Endothelial cell of umbilical vein (primary cell): Measurements from ENCODE around the gene MICA. TPM values are rescaled to one million over a fixed set of nuclear protein-coding genes. Genes with fewer than 3 reads are reported as not detected.

Source experiments
- BruUV-seq: library from RNA; stranded (reverse); fragments of 400-500 nt; replicated peaks from 2 replicates; lab custom pipeline; 2021; lab: Mats Ljungman, UMichigan
- CTCF ChIA-PET: fragments of 300-600, 350-600 bp; sonication (Branson Sonifier 250); formaldehyde crosslinking; loops from one replicate; lab custom pipeline; 2021; ENCODE audit warnings: antibody characterized with exemption, inconsistent platforms; lab: Charles Lee
- POLR2A ChIA-PET: fragments of 300-600, 350-600 bp; sonication (Branson Sonifier 250); formaldehyde crosslinking; loops from one replicate; lab custom pipeline; 2021; ENCODE audit warnings: antibody characterized with exemption, inconsistent platforms; lab: Charles Lee
- DNase-seq: peaks from one replicate; pipeline ENCODE4 v3.0.0-alpha.2; 2011; ENCODE audit warnings: low read depth, low spot score
- FAIRE-seq: peaks from 2 replicates; lab custom pipeline; 2011; peaks lifted over from hg19 to GRCh38; lab: Jason Lieb, UNC
- H2AFZ ChIP-seq: 2 replicates; pipeline ENCODE4 v1.6.0; 2012; ENCODE audit warnings: low read depth, low read length, control low read depth, inconsistent platforms
- H3K27ac ChIP-seq: 2 replicates; pipeline ENCODE4 v1.5.1; 2011; ENCODE audit warnings: low read depth, mild to moderate bottlenecking, control low read depth, low read length, moderate library complexity; ENCODE audit not compliant: insufficient read depth
- H3K27me3 ChIP-seq, 2 experiments: 2 replicates each; pipeline versions ENCODE4 v1.6.0 to v1.6.1; 2011; ENCODE audit warnings: low read length in 2 of 2, mixed read lengths in 1 of 2; ENCODE audit not compliant: control insufficient read depth in 2 of 2, insufficient read depth in 2 of 2
- H3K36me3 ChIP-seq, 2 experiments: 2 replicates in 1 of 2; 3 replicates in 1 of 2; pipeline ENCODE4 v1.5.1; 2011; ENCODE audit warnings: low read length in 2 of 2, mild to moderate bottlenecking in 1 of 2, moderate library complexity in 1 of 2; ENCODE audit not compliant: control insufficient read depth in 2 of 2, insufficient read depth in 2 of 2; ENCODE audit errors: extremely low read depth in 1 of 2
- H3K4me1 ChIP-seq: 3 replicates; pipeline ENCODE4 v1.5.1; 2011; ENCODE audit warnings: mild to moderate bottlenecking, low read length; ENCODE audit not compliant: control insufficient read depth, insufficient read depth; ENCODE audit errors: extremely low read depth
- H3K4me2 ChIP-seq: 2 replicates; pipeline ENCODE4 v1.6.1; 2011; ENCODE audit warnings: low read length, control low read depth, mixed read lengths; ENCODE audit not compliant: insufficient read depth
- H3K4me3 ChIP-seq, 3 experiments: fragments of 200-600 bp in 1 of 3; sonication (generic), shearing (Covaris generic) in 1 of 3; replicated peaks in 1 of 3; 2 replicates each; pipeline ENCODE4 v1.5.1; 2011 to 2016; ENCODE audit warnings: control low read depth in 3 of 3, low read length in 3 of 3, mild to moderate bottlenecking in 2 of 3, inconsistent platforms in 1 of 3, low read depth in 1 of 3, moderate library complexity in 1 of 3; ENCODE audit not compliant: insufficient read depth in 1 of 3
- H3K79me2 ChIP-seq: 2 replicates; pipeline ENCODE4 v1.6.0; 2012; ENCODE audit warnings: low read length, inconsistent platforms; ENCODE audit not compliant: control insufficient read depth, insufficient read depth
- H3K9ac ChIP-seq: replicated peaks from 2 replicates; pipeline ENCODE3; 2011; ENCODE audit warnings: low read length, control low read depth; ENCODE audit not compliant: insufficient read depth; ENCODE audit errors: extremely low read depth
- H3K9me1 ChIP-seq: replicated peaks from 3 replicates; pipeline ENCODE4 v1.6.0; 2011; ENCODE audit warnings: mild to moderate bottlenecking, low read length; ENCODE audit not compliant: control insufficient read depth, insufficient read depth; ENCODE audit errors: extremely low read depth
- H3K9me3 ChIP-seq: replicated peaks from 2 replicates; pipeline ENCODE4 v1.5.1; 2012; ENCODE audit warnings: low read length, inconsistent platforms; ENCODE audit not compliant: control insufficient read depth, insufficient read depth
- H4K20me1 ChIP-seq: replicated peaks from 2 replicates; pipeline ENCODE3; 2011; ENCODE audit warnings: mild to moderate bottlenecking, low read length; ENCODE audit not compliant: control insufficient read depth, insufficient read depth; ENCODE audit errors: extremely low read depth
- CTCF ChIP-seq, 2 donors: IDR thresholded peaks; 1 replicate in 1 of 2; 2 replicates in 1 of 2; pipeline ENCODE4 v1.5.1; 2011; ENCODE audit warnings: low read length in 2 of 2, mild to moderate bottlenecking in 2 of 2, moderate library complexity in 2 of 2, control low read depth in 1 of 2, inconsistent platforms in 1 of 2, low read depth in 1 of 2; ENCODE audit not compliant: insufficient read depth in 1 of 2; ENCODE audit errors: extremely low read depth in 1 of 2
- GATA2 ChIP-seq: IDR thresholded peaks from 2 replicates; pipeline ENCODE4 v1.7.0; 2011; ENCODE audit warnings: low read depth, mild to moderate bottlenecking, moderate library complexity, mixed read lengths, low read length; ENCODE audit not compliant: insufficient read length, insufficient read depth
- JUN ChIP-seq: IDR thresholded peaks from 2 replicates; pipeline ENCODE4 v1.6.1; 2011; ENCODE audit warnings: borderline replicate concordance, low read depth; ENCODE audit not compliant: insufficient read length, insufficient read depth
- MAX ChIP-seq: IDR thresholded peaks from 2 replicates; pipeline ENCODE4 v1.6.1; 2011; ENCODE audit not compliant: insufficient read depth, insufficient read length
- POLR2AphosphoS5 ChIP-seq: IDR thresholded peaks from 2 replicates; pipeline ENCODE4 v1.6.1; 2012; ENCODE audit warnings: low read depth, mild to moderate bottlenecking, control low read depth, low read length, moderate library complexity; ENCODE audit not compliant: insufficient read depth
- dilution Hi-C: fragments of 300-500 bp; cut with MboI; formaldehyde crosslinking; loops from one replicate; pipeline ENCODE4 v1.15.0; 2019; ENCODE audit warnings: low sequenced_read_pairs; ENCODE audit not compliant: extremely low pct_ligation_motif_present
- intact Hi-C: fragments of 100-400 bp; cut with micrococcal nuclease; formaldehyde crosslinking; loops from one replicate; pipeline ENCODE4 v1.10.0; 2022
- polyA plus RNA-seq, 4 experiments: library from polyadenylated mRNA; depleted of rRNA in 3 of 4; stranded (reverse) in 3 of 4; unstranded in 1 of 4; fragments of >200 nt; gene quantifications; 2 replicates each; pipeline versions ENCODE4 v1.2.1 to v1.2.3, GENCODE V29; 2011 to 2012; ENCODE audit warnings: missing spikeins in 1 of 4
- total RNA-seq: library from RNA; stranded (reverse); gene quantifications from 2 replicates; pipeline ENCODE4 v1.2.3, GENCODE V29; 2021

MICA gene
- total and polyA plus RNA-seq, 2 donors (not counting 3 experiments of a cell fraction or from before 2014, with no cell fraction given) = 42.5 to 99.3 TPM

- dilution Hi-C loops = no loop called here
- H3K27me3 ChIP-seq = peaks cover 17 to 43% of the 10 kb centered on the region in 2 experiments
- TF ChIP-seq JUN (no peak), CTCF (IDR thresholded peaks at IDR 0.05; ENCODE audit: extremely low read depth in 1 of 2, insufficient read depth in 1 of 2, low read depth in 1 of 2, low read length in 2 of 2) (no peak), GATA2 (no peak), POLR2AphosphoS5 (no peak), MAX (no peak)
- no peaks in the 10 kb centered on the region for H3K79me2 ChIP-seq
- H3K4me1 ChIP-seq = no peaks in the 10 kb centered on the region
- no peak overlapping the region for H3K27ac ChIP-seq
- no peak for DNase-seq
- FAIRE-seq = no peak
- no peak overlapping the region for H3K9ac ChIP-seq
- H2AFZ ChIP-seq = no peak overlapping the region
- intact Hi-C loops = no loop called here
- no peaks in the 10 kb centered on the region for H3K9me1 ChIP-seq
- no peaks in the 10 kb centered on the region for H4K20me1 ChIP-seq
- CTCF ChIA-PET = interaction anchor here (2.3 kb wide), 1 partner anchor 10 kb away, joined by 12 read pairs; no protein-coding TSS in a partner anchor
- no TSS peak for BruUV-seq
- POLR2A ChIA-PET = no interaction called here
- no peak overlapping the region for H3K4me3 ChIP-seq
- no peak overlapping the region for H3K4me2 ChIP-seq
- no peaks in the 10 kb centered on the region for H3K9me3 ChIP-seq
- no peaks in the 10 kb centered on the region for H3K36me3 ChIP-seq
Observed at GRCh38 chr6:31452859-31453258, 49.5 kb downstream of the MICA start.
